Spleen (tissue), 11 donors: ENCODE results near the gene S100A6. TPM values are rescaled to one million over a fixed set of nuclear protein-coding genes. Genes with fewer than 3 reads are reported as not detected.

Experiments
- DNase-seq: peaks from one replicate; pipeline ENCODE4 v3.0.0-alpha.2; 2020
- H3K27ac ChIP-seq, 8 donors: fragments of 200-600 bp; sonication (generic) in 7 of 8; 1 replicate in 4 of 8; 2 replicates in 4 of 8; pipeline versions ENCODE4 v1.5.0 to v1.8.0; 2016 to 2021; ENCODE audit warnings: inconsistent platforms in 4 of 8, mild to moderate bottlenecking in 4 of 8, moderate library complexity in 1 of 8
- H3K27me3 ChIP-seq, 7 donors: fragments of 200-600 bp; sonication (generic) in 6 of 7; replicated peaks in 1 of 7; 1 replicate in 4 of 7; 2 replicates in 3 of 7; pipeline versions ENCODE4 v1.5.0 to v1.8.0; 2016 to 2021; ENCODE audit warnings: inconsistent platforms in 3 of 7, mild to moderate bottlenecking in 1 of 7
- H3K36me3 ChIP-seq, 6 donors: fragments of 200-600 bp; sonication (generic) in 5 of 6; 1 replicate in 4 of 6; 2 replicates in 2 of 6; pipeline versions ENCODE4 v1.5.0 to v1.8.0; 2016 to 2021; ENCODE audit warnings: inconsistent platforms in 2 of 6
- H3K4me1 ChIP-seq, 6 donors: fragments of 200-600 bp; sonication (generic) in 5 of 6; 1 replicate in 3 of 6; 2 replicates in 3 of 6; pipeline versions ENCODE4 v1.5.0 to v1.8.0; 2016 to 2021; ENCODE audit warnings: inconsistent platforms in 3 of 6
- H3K4me3 ChIP-seq, 8 donors: fragments of 200-600 bp; sonication (generic) in 7 of 8; 1 replicate in 4 of 8; 2 replicates in 4 of 8; pipeline versions ENCODE4 v1.5.0 to v1.8.0; 2016 to 2021; ENCODE audit warnings: inconsistent platforms in 4 of 8, mild to moderate bottlenecking in 4 of 8, moderate library complexity in 2 of 8
- H3K9me3 ChIP-seq, 8 donors: fragments of 200-600 bp; sonication (generic) in 7 of 8; 1 replicate in 4 of 8; 2 replicates in 4 of 8; pipeline versions ENCODE4 v1.5.0 to v1.8.0; 2016 to 2021; ENCODE audit warnings: inconsistent platforms in 4 of 8
- POLR2A ChIP-seq, 3 donors: fragments of 450-650 bp; IDR thresholded peaks; one replicate each; pipeline ENCODE4 v1.5.1; 2017; ENCODE audit warnings: antibody characterized with exemption in 3 of 3, mild to moderate bottlenecking in 1 of 3
- POLR2AphosphoS5 ChIP-seq, 3 donors: sonication (generic); formaldehyde crosslinking; IDR thresholded peaks; one replicate each; pipeline ENCODE4 v1.5.1; 2017; ENCODE audit warnings: antibody characterized with exemption in 3 of 3
- WGBS, 5 donors: extraction: QIAGEN DNeasy Blood & Tissue Kit in 3 of 5; methylation state at CpG; one replicate each; pipeline versions ENCODE4 v1.1.5 to v1.1.7; 2013 to 2018; 5-methylcytosine and 5-hydroxymethylcytosine counted together
- intact Hi-C: fragments of 100-400 bp; cut with DNase I; formaldehyde crosslinking; loops from one replicate; pipeline ENCODE4 v1.15.0; 2023; ENCODE audit warnings: low total_unique reads
- polyA plus RNA-seq, 3 donors: library from polyadenylated mRNA; stranded (reverse); fragments of 200-250 nt; gene quantifications; one replicate each; pipeline ENCODE4 v1.2.1, GENCODE V29; 2013
- total RNA-seq, 7 donors: library from RNA; depleted of rRNA in 3 of 7; stranded (reverse); fragments of >200 nt in 3 of 7; fragmentation: NEBNext Ultra II Directional in 4 of 7; extraction: Animal tissue kit (Norgen Biotek cat#: 25700) in 4 of 7; gene quantifications; one replicate each; pipeline versions ENCODE4 v1.1.0 to v1.2.1, GENCODE V29; 2016 to 2021
- TF ChIP-seq, protein P1 (sequence below), 11 experiments: fragments of 200-600 bp in 7 of 11; fragments of 450-650 bp in 4 of 11; sonication (generic) in 4 of 11; IDR thresholded peaks in 8 of 11; conservative IDR thresholded peaks in 3 of 11; 1 replicate in 7 of 11; 2 replicates in 4 of 11; pipeline versions ENCODE4 v1.4.0 to v1.8.0; 2016 to 2021; ENCODE audit warnings: antibody characterized with exemption in 11 of 11, inconsistent platforms in 4 of 11, mild to moderate bottlenecking in 1 of 11
- donor health status: healthy with polysubstance abuse.
- donor health status: DM: no; HTN: no; CAD: no; lungs with moderate emphysema.
- donor health status: DM: no; HTN: no; CAD: no.
- donor health status: Bipolar disorder and iron deficiency.
- donor health status: healthy.
- donor health status: DM: no; HTN: no; CAD: no.
- donor health status: DM: yes; HTN: yes; CAD: no.

S100A6 gene
- total and polyA plus RNA-seq, 10 donors: 121 to 779 (median 226) TPM

DNA sequence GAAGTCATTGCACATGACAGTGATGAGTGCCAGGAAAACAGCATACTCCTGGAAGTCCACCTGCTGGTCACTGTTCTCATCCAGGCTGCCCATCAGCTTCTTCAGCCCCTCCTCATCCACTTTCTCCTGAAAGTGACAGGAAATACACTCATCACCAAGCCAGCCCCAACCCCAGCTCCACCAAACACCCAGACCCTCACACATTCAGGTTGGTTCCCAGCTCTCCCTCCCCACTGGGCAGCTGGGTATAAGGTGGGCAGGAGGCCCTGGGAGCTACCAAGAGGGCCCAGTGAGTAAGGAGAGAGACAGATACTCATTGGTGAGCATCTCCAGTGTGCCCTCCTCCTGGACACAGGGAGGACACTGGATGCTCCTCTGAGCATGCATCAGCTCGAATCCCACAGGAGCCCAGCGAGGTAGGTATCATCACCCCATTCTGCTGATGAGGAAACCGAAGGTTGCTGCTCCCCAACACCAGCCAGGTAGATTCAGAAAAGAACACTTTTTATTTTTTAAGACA, 25.7 kb upstream of the S100A6 start:
- Histone ChIP-seq H3K27ac (no peak overlapping the region), H3K4me1 (peaks cover 9 to 25% (median 13%) of the 10 kb centered on the region in 6 donors), H3K4me3 (no peak overlapping the region), H3K36me3 (no peaks in the 10 kb centered on the region), H3K27me3 (no peaks in the 10 kb centered on the region), H3K9me3 (no peaks in the 10 kb centered on the region)
- DNase-seq: peak; percentile 47
- intact Hi-C loops: loop anchor here (10.0 kb wide), 1 partner anchor 207 kb away; the partner anchor contains the start of gene S100A9
- TF ChIP-seq POLR2AphosphoS5 (IDR thresholded peaks at IDR 0.05) (no peak), POLR2A (IDR thresholded peaks at IDR 0.05) (no peak)
- TF ChIP-seq, protein P1, sequence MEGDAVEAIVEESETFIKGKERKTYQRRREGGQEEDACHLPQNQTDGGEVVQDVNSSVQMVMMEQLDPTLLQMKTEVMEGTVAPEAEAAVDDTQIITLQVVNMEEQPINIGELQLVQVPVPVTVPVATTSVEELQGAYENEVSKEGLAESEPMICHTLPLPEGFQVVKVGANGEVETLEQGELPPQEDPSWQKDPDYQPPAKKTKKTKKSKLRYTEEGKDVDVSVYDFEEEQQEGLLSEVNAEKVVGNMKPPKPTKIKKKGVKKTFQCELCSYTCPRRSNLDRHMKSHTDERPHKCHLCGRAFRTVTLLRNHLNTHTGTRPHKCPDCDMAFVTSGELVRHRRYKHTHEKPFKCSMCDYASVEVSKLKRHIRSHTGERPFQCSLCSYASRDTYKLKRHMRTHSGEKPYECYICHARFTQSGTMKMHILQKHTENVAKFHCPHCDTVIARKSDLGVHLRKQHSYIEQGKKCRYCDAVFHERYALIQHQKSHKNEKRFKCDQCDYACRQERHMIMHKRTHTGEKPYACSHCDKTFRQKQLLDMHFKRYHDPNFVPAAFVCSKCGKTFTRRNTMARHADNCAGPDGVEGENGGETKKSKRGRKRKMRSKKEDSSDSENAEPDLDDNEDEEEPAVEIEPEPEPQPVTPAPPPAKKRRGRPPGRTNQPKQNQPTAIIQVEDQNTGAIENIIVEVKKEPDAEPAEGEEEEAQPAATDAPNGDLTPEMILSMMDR (IDR thresholded peaks at IDR 0.05 in 8 of 11, conservative IDR thresholded peaks at IDR 0.05 in 3 of 11): no peak
- WGBS, 5 donors: 77 to 100% (median 98%) methylated on average over 3 of the region's 3 CpGs

DNA sequence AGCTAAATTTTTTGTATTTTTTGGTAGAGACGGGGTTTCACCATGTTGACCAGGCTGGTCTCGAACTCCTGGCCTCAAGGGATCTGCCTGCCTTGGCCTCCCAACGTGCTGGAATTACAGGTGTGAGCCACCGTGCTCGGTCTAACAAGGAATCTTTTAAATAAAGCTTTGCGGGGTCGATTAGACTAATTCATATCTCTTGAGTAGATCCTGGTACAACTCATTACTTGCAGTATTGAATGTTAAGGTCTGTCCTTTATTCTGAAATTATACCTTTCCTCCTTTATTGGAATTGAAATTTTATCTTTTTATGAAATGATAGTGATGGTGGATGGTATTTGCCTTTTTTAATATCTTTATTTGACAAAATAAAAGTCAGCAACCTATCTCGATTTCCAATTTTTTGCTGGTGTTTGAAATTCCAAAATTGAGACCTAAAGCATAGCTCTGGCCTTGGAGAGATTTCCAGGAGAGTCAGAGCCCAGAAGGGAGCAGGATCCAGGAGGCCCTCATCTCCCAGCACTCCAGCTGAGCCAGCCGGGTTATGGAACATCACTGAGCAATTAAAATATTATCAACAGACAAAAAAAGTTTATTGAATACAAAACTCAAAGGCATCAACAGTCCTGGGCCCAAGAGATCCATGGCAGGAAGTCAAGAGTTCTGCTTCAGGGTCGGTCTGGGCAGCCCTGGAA, 25.1 kb upstream of the S100A6 start:
- Histone ChIP-seq H3K36me3 (no peaks in the 10 kb centered on the region), H3K27me3 (no peaks in the 10 kb centered on the region), H3K27ac (no peak overlapping the region), H3K4me1 (peaks cover 4 to 19% (median 7%) of the 10 kb centered on the region in 6 donors), H3K4me3 (no peak overlapping the region), H3K9me3 (no peaks in the 10 kb centered on the region)
- TF ChIP-seq POLR2AphosphoS5 (IDR thresholded peaks at IDR 0.05): no peak
- TF ChIP-seq POLR2A (IDR thresholded peaks at IDR 0.05): no peak
- TF ChIP-seq, protein P1 (IDR thresholded peaks at IDR 0.05 in 8 of 11, conservative IDR thresholded peaks at IDR 0.05 in 3 of 11): no peak
- intact Hi-C loops: loop anchor here (10.0 kb wide), 1 partner anchor 206 kb away; the partner anchor contains the start of gene S100A9
- WGBS, 5 donors: 87 to 94% (median 91%) methylated on average over 10 of the region's 10 CpGs
- peak; percentile 9 for DNase-seq

DNA sequence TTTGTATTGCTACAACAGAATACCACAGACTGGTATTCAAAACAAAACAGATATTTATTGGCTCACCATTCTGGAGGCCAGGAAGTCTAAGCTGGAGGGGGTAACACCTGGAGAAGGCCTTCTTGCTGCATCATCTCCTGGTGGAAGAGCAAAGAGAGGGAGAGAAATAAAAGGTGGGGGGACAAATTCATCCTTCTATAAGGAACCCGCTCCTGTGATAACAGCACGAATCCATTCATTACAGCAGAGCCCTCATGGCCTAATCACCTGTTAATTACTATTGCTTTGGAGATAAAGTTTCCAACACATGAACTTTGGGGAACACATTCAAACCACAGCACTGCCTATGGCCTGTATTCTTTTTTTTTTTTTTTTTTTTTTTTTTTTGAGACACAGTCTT, 24.4 kb upstream of the S100A6 start:
- intact Hi-C loops: loop anchor here (10.0 kb wide), 1 partner anchor 205 kb away; the partner anchor contains the start of gene S100A9
- no peak for DNase-seq
- peaks cover 0 to 13% (median under 1%) of the 10 kb centered on the region in 6 donors for H3K4me1 ChIP-seq
- no peak overlapping the region for H3K27ac ChIP-seq
- TF ChIP-seq POLR2AphosphoS5 (IDR thresholded peaks at IDR 0.05) (no peak), POLR2A (IDR thresholded peaks at IDR 0.05) (no peak)
- TF ChIP-seq, protein P1 (IDR thresholded peaks at IDR 0.05 in 8 of 11, conservative IDR thresholded peaks at IDR 0.05 in 3 of 11): no peak
- no peak overlapping the region for H3K4me3 ChIP-seq
- H3K27me3 ChIP-seq: no peaks in the 10 kb centered on the region
- 69 to 100% (median 100%) methylated on average over 2 of the region's 2 CpGs for WGBS, 5 donors
- H3K9me3 ChIP-seq: no peaks in the 10 kb centered on the region
- H3K36me3 ChIP-seq: no peaks in the 10 kb centered on the region

DNA sequence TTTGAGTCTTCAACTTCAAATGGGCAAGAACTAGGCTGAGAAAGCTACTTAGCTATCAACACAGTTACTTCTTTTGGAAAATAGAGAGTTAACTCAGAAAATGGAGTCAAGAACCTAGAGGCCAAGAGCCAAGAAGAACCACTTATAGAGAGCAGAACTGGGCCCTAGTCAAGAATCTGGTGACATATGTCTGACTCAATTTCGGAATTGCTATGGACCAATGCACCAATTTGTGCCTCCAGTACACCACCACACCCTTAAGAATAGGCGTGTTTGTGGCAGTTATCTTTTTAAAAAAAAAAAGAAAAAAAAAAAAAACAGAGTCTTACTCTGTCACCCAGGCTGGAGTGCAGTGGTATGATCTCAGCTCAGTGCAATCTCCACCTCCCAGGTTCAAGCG, 22.1 kb upstream of the S100A6 start:
- no peak overlapping the region for H3K27ac ChIP-seq
- TF ChIP-seq, protein P1 (IDR thresholded peaks at IDR 0.05 in 8 of 11, conservative IDR thresholded peaks at IDR 0.05 in 3 of 11): no peak
- TF ChIP-seq POLR2AphosphoS5 (IDR thresholded peaks at IDR 0.05): no peak
- no peak for TF ChIP-seq POLR2A (IDR thresholded peaks at IDR 0.05)
- DNase-seq: no peak
- no peaks in the 10 kb centered on the region for H3K27me3 ChIP-seq
- H3K4me3 ChIP-seq: no peak overlapping the region
- peaks cover 0 to 27% (median 10%) of the 10 kb centered on the region in 6 donors for H3K4me1 ChIP-seq
- H3K36me3 ChIP-seq: no peaks in the 10 kb centered on the region
- intact Hi-C loops: no loop called here
- no peaks in the 10 kb centered on the region for H3K9me3 ChIP-seq
- 87 to 100% (median 94%) methylated on average over 3 of the region's 3 CpGs for WGBS, 5 donors
